NB4 (cell line): Measurements from ENCODE around the gene LRP1B.

Source experiments
- DNase-seq: peaks from one replicate; pipeline ENCODE4 v3.0.0; 2010; ENCODE audit warnings: low read depth
- H3K4me3 ChIP-seq: one replicate; pipeline ENCODE4 v1.5.1; 2011; ENCODE audit warnings: mild to moderate bottlenecking, low read depth, low read length, moderate library complexity
- CTCF ChIP-seq: IDR thresholded peaks from one replicate; pipeline ENCODE4 v1.5.1; 2012; ENCODE audit warnings: low read depth, low read length
- MAX ChIP-seq: IDR thresholded peaks from 2 replicates; pipeline ENCODE4 v1.6.1; 2011; ENCODE audit warnings: low read depth, low read length
- MYC ChIP-seq: IDR thresholded peaks from 2 replicates; pipeline ENCODE4 v1.6.1; 2011; ENCODE audit warnings: low read depth, low read length
- POLR2A ChIP-seq: IDR thresholded peaks from 2 replicates; pipeline ENCODE4 v1.6.1; 2011; ENCODE audit warnings: mild to moderate bottlenecking; ENCODE audit not compliant: insufficient read length; ENCODE audit errors: extremely low read depth

The LRP1B gene

GRCh38 chr2:140876015-140876414 is 1254.8 kb downstream of the LRP1B start:
- no peak overlapping the region for H3K4me3 ChIP-seq
- no peak for TF ChIP-seq CTCF
- no peak for TF ChIP-seq MAX
- TF ChIP-seq MYC: no peak
- TF ChIP-seq POLR2A: no peak
- DNase-seq: no peak

GRCh38 chr2:140873915-140874531 is 1256.8 kb downstream of the LRP1B start:
- no peak for DNase-seq
- TF ChIP-seq CTCF (no peak), MAX (no peak), POLR2A (no peak), MYC (no peak)
- H3K4me3 ChIP-seq: no peak overlapping the region

- DNase-seq: no peak
- no peak overlapping the region for H3K4me3 ChIP-seq
- no peak for TF ChIP-seq CTCF
- TF ChIP-seq MAX: no peak
- TF ChIP-seq MYC: no peak
- no peak for TF ChIP-seq POLR2A
Observed at GRCh38 chr2:140869925-140870324, 1260.9 kb downstream of the LRP1B start.

GRCh38 chr2:140869107-140869506 is 1261.7 kb downstream of the LRP1B start:
- no peak overlapping the region for H3K4me3 ChIP-seq
- TF ChIP-seq MYC: no peak
- no peak for TF ChIP-seq MAX
- no peak for TF ChIP-seq CTCF
- TF ChIP-seq POLR2A: no peak
- DNase-seq: no peak

- TF ChIP-seq MAX: no peak
- no peak for TF ChIP-seq POLR2A
- no peak for TF ChIP-seq CTCF
- no peak for TF ChIP-seq MYC
- no peak for DNase-seq
- no peak overlapping the region for H3K4me3 ChIP-seq
Observed at GRCh38 chr2:140865837-140866236, 1265.0 kb downstream of the LRP1B start.

GRCh38 chr2:140863713-140864112 is 1267.1 kb downstream of the LRP1B start:
- peak; percentile 58 for DNase-seq
- TF ChIP-seq POLR2A (no peak), MAX (no peak), CTCF (no peak), MYC (no peak)
- H3K4me3 ChIP-seq: no peak overlapping the region
